H4 (cell line): ENCODE results near the gene NLRP3. TPM values are rescaled to one million over a fixed set of nuclear protein-coding genes. Genes with fewer than 3 reads are reported as not detected.
"Not testable (repeated sequence)": the region's sequence is repeated elsewhere in the genome, so short reads cannot be mapped to it uniquely, and the experiment has no call there.

Experiments
- DNase-seq: peaks from one replicate; pipeline ENCODE4 v3.0.0-alpha.2; 2015; ENCODE audit warnings: low spot score
- total RNA-seq: library from RNA; depleted of rRNA; stranded (reverse); fragments of >200 nt; shearing (Covaris generic); gene quantifications from 2 replicates; pipeline ENCODE4 v1.2.3, GENCODE V29; 2014

Gene NLRP3
- total RNA-seq, 1 experiment from 2014 or later, result 0.50 TPM

DNA sequence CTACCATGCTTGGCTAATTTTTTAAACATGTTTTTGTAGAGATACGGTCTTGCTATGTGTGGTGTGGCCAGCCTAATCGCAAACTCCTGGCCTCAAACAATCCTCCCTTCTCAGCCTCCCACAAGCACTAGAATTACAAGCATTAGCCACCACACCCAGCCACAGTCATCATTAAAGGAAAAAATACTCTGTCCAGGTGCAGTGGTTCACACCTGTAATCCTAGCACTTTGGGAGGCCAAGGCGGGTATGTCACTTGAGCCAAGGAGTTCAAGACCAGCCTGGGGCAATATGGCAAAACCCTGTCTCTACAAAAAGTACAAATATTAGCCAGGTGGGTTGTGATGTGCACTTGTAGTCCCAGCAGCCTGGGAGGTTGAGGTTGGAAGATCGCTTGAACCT, 25.0 kb upstream of the NLRP3 start:
- DNase-seq, result no peak

GRCh38 chr1:247392088-247392487, 23.9 kb upstream of the NLRP3 start:
- no peak for DNase-seq

- not testable (repeated sequence) for DNase-seq
Measured at GRCh38 chr1:247395075-247395474, 20.9 kb upstream of the NLRP3 start.

GRCh38 chr1:247400685-247401084, 15.3 kb upstream of the NLRP3 start:
- DNase-seq, result no peak

- DNase-seq, result no peak
Measured at GRCh38 chr1:247401310-247402119, 14.5 kb upstream of the NLRP3 start.

DNA sequence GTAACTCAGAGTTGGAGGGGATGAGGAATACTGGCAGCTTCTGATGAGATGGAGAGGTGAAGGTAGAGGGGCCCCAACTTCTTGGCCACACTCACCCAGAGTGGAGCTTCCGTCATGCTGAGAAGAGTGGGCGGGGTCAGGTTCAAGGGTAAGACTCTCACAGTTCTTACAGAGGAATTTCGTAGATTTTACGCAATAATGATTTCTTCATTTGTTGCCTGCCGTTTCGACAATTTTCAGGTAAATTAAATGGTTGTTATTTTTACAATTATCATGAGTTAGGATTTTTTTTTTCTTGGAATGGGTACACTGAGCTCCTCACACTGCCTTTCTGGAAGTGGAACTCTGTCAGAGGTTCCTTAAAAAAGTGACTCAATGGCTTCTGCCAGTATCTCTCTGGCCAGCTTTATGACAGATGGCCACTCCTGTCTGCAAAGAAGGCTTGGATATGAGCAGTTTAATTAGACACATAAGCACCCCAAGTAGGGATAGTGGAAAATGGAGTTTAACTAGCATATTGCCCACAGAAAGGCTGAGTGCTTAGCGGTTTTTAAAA, 13.8 kb upstream of the NLRP3 start:
- no peak for DNase-seq

DNA sequence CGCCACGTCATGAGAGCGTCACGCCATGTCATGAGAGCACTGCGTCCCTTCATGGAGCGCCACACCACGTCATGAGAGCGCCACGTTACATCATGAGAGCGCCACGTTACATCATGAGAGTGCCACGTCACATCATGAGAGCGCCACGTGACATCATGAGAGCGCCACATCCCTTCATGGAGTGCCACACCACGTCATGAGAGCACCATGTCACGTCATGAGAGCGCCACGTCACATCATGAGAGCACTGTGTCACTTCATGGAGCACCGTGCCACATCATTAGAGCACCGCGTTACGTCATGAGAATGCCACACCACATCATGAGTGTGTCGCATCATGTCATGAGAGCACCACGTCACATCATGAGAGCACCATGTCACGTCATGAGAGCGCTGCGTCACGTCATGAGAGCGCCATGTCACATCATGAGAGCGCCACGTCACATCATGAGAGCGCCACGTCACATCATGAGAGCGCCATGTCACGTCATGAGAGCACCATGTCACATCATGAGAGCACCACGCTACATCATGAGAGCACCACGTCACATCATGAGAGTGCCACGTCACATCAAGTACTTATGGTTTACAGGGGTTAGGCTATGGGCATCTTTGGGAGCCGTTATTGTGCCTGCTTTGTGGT, 9.8 kb upstream of the NLRP3 start:
- DNase-seq, result no peak

GRCh38 chr1:247407180-247407616, 8.8 kb upstream of the NLRP3 start:
- no peak for DNase-seq

DNA sequence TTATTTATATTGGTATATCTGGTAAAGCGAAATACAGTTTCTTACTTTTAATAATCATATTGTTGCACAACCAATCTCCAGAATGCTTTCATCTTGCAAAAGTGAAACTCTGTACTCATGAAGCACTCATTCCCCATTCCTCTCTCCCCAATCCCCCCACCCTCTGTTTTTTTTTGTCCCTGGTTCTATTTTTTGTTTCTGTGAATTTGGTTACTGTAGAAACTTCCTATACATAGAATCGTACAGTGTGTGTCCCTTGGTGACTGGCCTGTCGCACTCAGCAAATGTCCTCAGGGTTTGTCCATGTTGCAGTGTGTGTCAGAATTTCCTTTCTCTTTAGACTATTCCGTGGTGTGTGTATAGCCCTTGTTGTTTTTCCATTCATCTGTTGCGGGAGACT, 7.9 kb upstream of the NLRP3 start:
- DNase-seq, result no peak

DNA sequence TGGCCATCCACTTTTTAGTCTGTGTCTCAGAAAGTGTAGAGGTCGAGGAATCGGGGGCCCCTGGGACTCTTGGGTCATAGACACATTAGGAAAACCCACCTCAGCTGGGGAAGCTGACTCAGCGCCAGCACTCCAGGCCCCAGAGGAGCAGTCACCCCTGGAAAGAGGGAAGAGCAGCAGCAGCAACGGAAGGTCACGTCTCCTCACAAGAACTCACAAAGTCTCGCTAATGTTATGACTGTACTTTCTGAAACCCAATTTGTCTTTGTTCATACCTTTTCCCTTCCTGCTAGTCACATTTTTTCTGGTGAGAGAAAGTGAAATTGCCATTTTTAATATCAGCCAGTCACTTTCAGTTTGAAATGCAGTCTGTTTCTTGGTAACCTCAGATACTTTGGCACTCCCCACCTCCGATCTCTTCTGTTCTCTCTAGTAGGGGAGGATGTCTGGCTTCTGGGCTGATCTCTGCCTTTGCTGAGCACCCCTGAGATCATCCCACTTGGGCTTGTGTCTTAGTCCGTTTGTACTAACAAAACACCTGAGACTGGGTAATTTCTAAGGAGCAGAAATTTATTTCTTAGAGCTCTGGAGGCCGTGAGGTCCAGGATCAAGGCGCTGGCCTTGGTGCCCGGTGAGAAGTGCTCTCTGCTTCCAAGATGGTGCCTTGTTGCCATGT, 6.0 kb upstream of the NLRP3 start:
- no peak for DNase-seq

- no peak for DNase-seq
Measured at GRCh38 chr1:247411621-247412327, 4.2 kb upstream of the NLRP3 start.

DNA sequence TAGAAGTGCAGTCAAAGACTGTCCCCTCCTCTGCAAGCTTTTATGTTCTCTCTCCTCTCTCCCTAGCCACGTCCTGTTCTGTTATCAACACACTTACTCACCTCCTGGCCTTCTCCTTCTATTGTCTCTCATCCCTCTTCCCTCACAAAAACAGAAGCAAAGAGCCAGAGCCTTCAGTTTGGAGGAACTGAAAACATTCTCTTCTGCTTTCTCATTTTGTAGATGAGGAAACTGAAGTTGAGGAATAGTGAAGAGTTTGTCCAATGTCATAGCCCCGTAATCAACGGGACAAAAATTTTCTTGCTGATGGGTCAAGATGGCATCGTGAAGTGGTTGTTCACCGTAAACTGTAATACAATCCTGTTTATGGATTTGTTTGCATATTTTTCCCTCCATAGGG, 1.9 kb downstream of the NLRP3 start:
- DNase-seq, result no peak

DNA sequence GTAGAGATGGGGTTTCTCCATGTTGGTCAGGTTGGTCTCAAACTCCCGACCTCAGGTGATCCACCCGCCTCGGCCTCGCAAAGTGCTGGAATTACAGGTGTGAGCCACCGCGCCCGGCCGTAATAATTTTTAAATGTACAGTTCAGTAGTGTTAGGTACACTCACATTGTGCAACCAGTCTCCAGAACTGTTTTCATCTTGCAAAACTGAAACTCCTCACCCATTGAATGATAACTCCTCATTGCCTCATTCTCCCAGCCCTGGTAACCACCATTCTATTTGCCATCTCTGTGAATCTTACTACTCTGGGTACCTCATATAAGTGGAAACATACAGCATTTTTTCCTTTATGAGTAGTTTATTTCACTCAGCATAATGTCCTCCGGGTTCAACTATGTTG, 3.4 kb downstream of the NLRP3 start:
- no peak for DNase-seq

DNA sequence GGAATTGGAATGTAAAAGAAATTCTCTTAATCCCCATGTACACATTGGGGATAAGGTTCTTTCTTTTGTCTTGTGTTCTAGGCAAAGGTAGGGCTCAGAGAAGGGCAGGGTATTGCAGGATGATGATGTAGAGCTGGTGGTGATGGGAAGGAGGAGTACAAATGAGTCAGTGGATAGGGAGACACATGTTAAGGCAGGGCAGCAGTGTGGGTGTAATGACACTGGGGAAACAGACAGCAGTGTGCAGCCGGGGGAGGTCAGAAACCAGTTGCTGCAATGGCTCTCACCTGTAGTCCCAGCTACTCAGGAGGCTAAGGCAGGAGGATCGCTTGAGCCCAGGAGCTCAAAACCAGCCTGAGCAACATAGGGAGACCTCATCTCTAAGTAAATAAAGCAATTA, 5.1 kb downstream of the NLRP3 start:
- DNase-seq, result no peak

DNA sequence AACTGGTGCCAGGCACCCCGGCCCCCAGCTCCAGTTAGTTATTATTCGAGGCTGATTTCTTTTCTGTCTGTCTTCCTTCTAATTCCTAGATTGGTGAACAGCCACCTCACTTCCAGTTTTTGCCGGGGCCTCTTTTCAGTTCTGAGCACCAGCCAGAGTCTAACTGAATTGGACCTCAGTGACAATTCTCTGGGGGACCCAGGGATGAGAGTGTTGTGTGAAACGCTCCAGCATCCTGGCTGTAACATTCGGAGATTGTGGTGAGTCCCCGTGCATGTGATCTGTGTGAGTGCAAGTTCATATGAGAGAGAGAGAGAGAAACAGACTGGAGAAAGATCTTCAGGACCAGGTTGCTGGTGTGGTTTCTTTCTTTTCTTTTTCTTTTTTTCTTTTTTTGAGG, 13.5 kb downstream of the NLRP3 start:
- DNase-seq, result no peak

GRCh38 chr1:247430434-247430833, 14.5 kb downstream of the NLRP3 start:
- DNase-seq, result no peak

GRCh38 chr1:247431643-247432042, 15.7 kb downstream of the NLRP3 start:
- DNase-seq, result no peak

DNA sequence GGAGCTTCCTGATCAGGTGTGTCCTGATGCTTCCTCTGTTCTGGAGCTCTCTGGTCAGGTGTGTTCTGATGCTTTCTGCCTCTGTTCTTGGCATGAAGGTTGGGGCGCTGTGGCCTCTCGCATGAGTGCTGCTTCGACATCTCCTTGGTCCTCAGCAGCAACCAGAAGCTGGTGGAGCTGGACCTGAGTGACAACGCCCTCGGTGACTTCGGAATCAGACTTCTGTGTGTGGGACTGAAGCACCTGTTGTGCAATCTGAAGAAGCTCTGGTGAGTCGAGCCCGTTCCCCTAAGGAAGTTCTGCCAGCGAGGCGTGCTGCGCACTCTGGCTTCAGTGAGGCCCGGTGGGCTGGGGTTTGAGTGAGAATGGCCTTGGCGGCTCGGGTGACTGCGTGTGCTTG, 18.0 kb downstream of the NLRP3 start:
- no peak for DNase-seq

DNA sequence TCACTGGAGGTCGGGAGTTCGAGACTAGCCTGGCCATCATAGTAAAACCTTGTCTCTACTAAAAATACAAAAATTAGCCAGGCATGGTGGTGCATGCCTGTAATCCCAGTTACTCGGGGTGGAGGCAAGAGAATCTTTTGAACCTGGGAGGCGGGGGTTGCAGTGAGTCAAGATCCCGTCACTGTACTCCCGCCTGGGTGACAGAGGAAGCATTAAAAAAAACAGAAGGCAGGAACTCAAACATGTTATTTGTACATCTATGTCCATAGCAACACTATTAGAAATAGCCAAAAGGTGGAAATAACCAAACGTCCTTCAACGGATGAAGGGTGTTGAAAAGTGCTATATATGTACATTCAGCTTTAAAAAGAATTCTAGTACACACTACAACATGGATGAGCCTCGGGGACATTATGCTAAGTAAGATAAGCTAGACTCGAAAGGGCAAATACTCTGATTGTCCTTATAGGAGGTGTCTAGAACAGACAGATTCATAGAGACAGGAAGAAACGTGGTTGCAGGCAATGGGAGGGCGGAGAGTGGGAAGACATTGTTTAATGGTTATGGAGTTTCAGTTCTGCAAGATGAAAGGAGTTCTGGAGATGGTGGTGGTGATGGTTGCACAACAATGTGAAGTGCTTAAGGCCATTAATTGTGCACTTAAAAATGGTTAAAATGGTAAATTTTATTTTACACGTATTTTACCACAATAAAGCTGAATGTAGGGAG, 19.2 kb downstream of the NLRP3 start:
- no peak for DNase-seq

DNA sequence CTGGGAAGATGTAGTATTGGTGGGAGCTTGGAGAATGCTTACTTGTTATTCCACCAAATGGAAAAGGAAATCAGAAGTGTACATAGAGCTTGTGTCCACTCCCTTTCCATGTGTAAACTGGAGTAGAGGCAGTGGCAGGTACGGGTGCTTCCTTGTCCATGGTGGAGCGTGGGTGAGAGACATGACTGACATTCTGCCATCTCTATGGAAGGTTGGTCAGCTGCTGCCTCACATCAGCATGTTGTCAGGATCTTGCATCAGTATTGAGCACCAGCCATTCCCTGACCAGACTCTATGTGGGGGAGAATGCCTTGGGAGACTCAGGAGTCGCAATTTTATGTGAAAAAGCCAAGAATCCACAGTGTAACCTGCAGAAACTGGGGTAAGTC, 19.8 kb downstream of the NLRP3 start:
- no peak for DNase-seq
